ENCODE measurements around the gene DDX46.

GRCh38 chr5:134714120-134714519, 44.5 kb upstream of the DDX46 start:
- no peak for TF ChIP-seq CTCF (IDR thresholded peaks at IDR 0.05)
- TF ChIP-seq POLR2A (IDR thresholded peaks at IDR 0.05), result no peak

All from body of pancreas (tissue), 4 donors.